DND-41 (cell line): ENCODE measurements around the gene RNF220.

Experiments used
- ATAC-seq: fragments of 200-7000 bp; cut with Tn5 transposase; 3 replicates; pipeline ENCODE4 v1.9.1; 2021; ENCODE audit warnings: low read depth; ENCODE audit not compliant: insufficient read depth
- DNase-seq: peaks from one replicate; pipeline ENCODE4 v3.0.0-alpha.2; 2020
- H2AFZ ChIP-seq: 2 replicates; pipeline ENCODE4 v1.6.0; 2012; ENCODE audit warnings: low read depth, low read length
- H3K27ac ChIP-seq: 2 replicates; pipeline ENCODE4 v1.5.1; 2012; ENCODE audit warnings: low read length, inconsistent platforms
- H3K27me3 ChIP-seq: fragments of 200-600 bp; sonication (generic); 2 replicates; pipeline ENCODE4 v1.6.0; 2012; ENCODE audit warnings: low read length, mild to moderate bottlenecking, inconsistent platforms; ENCODE audit not compliant: insufficient read depth, poor library complexity
- H3K36me3 ChIP-seq: 2 replicates; pipeline ENCODE4 v1.5.1; 2012; ENCODE audit warnings: low read length, inconsistent platforms; ENCODE audit not compliant: insufficient read depth
- H3K4me1 ChIP-seq: 2 replicates; pipeline ENCODE4 v1.5.1; 2012; ENCODE audit warnings: mild to moderate bottlenecking, low read length; ENCODE audit not compliant: insufficient read depth
- H3K4me2 ChIP-seq: 2 replicates; pipeline ENCODE4 v1.6.0; 2012; ENCODE audit warnings: mild to moderate bottlenecking, moderate library complexity, low read length, inconsistent platforms; ENCODE audit not compliant: insufficient read depth
- H3K4me3 ChIP-seq, 2 experiments: fragments of 200-600 bp in 1 of 2; shearing (Covaris generic) in 1 of 2; 2 replicates each; pipeline ENCODE4 v1.5.1; 2012 to 2016; ENCODE audit warnings: inconsistent platforms in 2 of 2, low read length in 2 of 2, mild to moderate bottlenecking in 2 of 2, low read depth in 1 of 2, moderate library complexity in 1 of 2
- H3K79me2 ChIP-seq: 2 replicates; pipeline ENCODE4 v1.6.0; 2012; ENCODE audit warnings: low read length, inconsistent platforms; ENCODE audit not compliant: insufficient read depth
- H3K9ac ChIP-seq: 2 replicates; pipeline ENCODE4 v1.6.0; 2012; ENCODE audit warnings: low read depth, mild to moderate bottlenecking, inconsistent platforms, low read length, moderate library complexity
- H3K9me3 ChIP-seq: 2 replicates; pipeline ENCODE4 v1.5.1; 2012; ENCODE audit warnings: low read length, moderate library complexity, mild to moderate bottlenecking, inconsistent platforms; ENCODE audit not compliant: insufficient read depth, severe bottlenecking
- H4K20me1 ChIP-seq: 2 replicates; pipeline ENCODE4 v1.6.0; 2012; ENCODE audit warnings: low read length; ENCODE audit not compliant: insufficient read depth
- CTCF ChIP-seq: IDR thresholded peaks from 2 replicates; pipeline ENCODE4 v1.5.1; 2012; ENCODE audit warnings: borderline replicate concordance, low read length, moderate library complexity, mild to moderate bottlenecking; ENCODE audit not compliant: poor library complexity, severe bottlenecking; ENCODE audit errors: extremely low read depth
- EZH2 ChIP-seq: IDR thresholded peaks from 3 replicates; pipeline ENCODE4 v1.6.1; 2012; ENCODE audit warnings: borderline replicate concordance, low read depth, mild to moderate bottlenecking, moderate library complexity, low read length, inconsistent platforms; ENCODE audit not compliant: severe bottlenecking

Gene RNF220

DNA sequence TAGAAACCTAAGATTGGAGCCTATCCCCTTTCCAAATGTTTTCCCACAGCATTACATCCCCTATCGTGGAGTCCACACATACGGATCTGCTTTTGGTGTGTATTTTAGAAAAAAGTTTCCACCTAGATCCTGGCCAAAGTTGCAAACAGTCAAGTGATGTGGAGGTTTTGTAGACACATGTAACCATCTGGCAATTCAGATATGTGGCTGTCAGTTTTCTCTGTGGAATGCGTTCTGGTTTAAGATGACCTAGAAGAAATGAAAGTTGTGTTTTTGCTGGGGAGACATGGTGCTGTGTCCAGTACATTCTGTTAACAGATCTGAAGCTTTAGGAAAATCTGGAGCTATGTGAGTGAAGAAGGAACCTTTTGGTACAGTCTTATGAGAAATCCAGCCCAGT is 14.8 kb downstream of the RNF220 start:
- Histone ChIP-seq H3K27ac (no peak overlapping the region), H4K20me1 (no peaks in the 10 kb centered on the region), H3K27me3 (peaks cover 47% of the 10 kb centered on the region), H2AFZ (no peak overlapping the region), H3K4me1 (peaks cover 14% of the 10 kb centered on the region), H3K9ac (no peak overlapping the region), H3K4me3 (no peak overlapping the region), H3K9me3 (no peaks in the 10 kb centered on the region), H3K36me3 (no peaks in the 10 kb centered on the region), H3K4me2 (no peak overlapping the region), H3K79me2 (no peaks in the 10 kb centered on the region)
- DNase-seq (no peak), ATAC-seq (no peak)
- TF ChIP-seq EZH2 (no peak), CTCF (no peak)

GRCh38 chr1:44420535-44420934 is 15.5 kb downstream of the RNF220 start:
- ATAC-seq: no peak
- H3K27me3 ChIP-seq: peaks cover 48% of the 10 kb centered on the region
- H3K4me2 ChIP-seq: no peak overlapping the region
- H3K27ac ChIP-seq: no peak overlapping the region
- no peaks in the 10 kb centered on the region for H4K20me1 ChIP-seq
- H3K79me2 ChIP-seq: no peaks in the 10 kb centered on the region
- no peak overlapping the region for H3K9ac ChIP-seq
- DNase-seq: no peak
- H2AFZ ChIP-seq: no peak overlapping the region
- H3K36me3 ChIP-seq: no peaks in the 10 kb centered on the region
- H3K4me1 ChIP-seq: peaks cover 14% of the 10 kb centered on the region
- TF ChIP-seq CTCF: no peak
- H3K4me3 ChIP-seq: no peak overlapping the region
- H3K9me3 ChIP-seq: no peaks in the 10 kb centered on the region

DNA sequence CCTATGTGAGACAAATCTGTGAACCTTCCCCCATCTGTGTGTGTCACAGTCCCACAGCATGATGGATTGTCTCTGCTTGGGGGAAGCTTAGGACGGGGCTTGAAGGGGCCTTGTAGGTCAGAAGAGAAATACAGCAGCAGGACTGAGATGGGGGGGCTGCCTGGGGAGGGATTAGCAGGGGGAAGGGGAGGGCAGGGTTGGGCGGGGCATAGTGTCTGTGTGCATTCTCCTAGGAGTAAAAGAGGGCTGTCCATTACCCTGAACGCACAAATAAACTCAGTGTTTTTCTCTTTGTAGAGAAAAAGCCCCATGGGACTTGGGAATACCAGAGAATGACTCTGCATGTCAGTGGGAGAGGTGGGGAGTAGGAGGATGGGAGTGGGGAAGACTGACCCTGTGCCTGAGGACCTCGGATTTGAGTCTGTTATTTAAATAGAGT is 16.4 kb downstream of the RNF220 start:
- ATAC-seq (no peak), DNase-seq (no peak)
- no peaks in the 10 kb centered on the region for H4K20me1 ChIP-seq
- H3K27me3 ChIP-seq: peaks cover 46% of the 10 kb centered on the region
- no peaks in the 10 kb centered on the region for H3K9me3 ChIP-seq
- no peaks in the 10 kb centered on the region for H3K36me3 ChIP-seq
- H3K9ac ChIP-seq: no peak overlapping the region
- H3K4me1 ChIP-seq: peaks cover 14% of the 10 kb centered on the region
- H3K4me3 ChIP-seq: no peak overlapping the region
- H3K4me2 ChIP-seq: no peak overlapping the region
- H2AFZ ChIP-seq: no peak overlapping the region
- H3K27ac ChIP-seq: no peak overlapping the region
- TF ChIP-seq CTCF (no peak), EZH2 (no peak)
- H3K79me2 ChIP-seq: no peaks in the 10 kb centered on the region

GRCh38 chr1:44422161-44422560 is 17.1 kb downstream of the RNF220 start:
- Histone ChIP-seq H3K9ac (no peak overlapping the region), H3K79me2 (no peaks in the 10 kb centered on the region), H3K4me1 (peaks cover 14% of the 10 kb centered on the region), H3K9me3 (no peaks in the 10 kb centered on the region), H2AFZ (no peak overlapping the region), H3K4me2 (no peak overlapping the region), H3K4me3 (no peak overlapping the region), H3K36me3 (no peaks in the 10 kb centered on the region), H4K20me1 (no peaks in the 10 kb centered on the region), H3K27me3 (peaks cover 52% of the 10 kb centered on the region), H3K27ac (no peak overlapping the region)
- no peak for ATAC-seq
- DNase-seq: no peak
- TF ChIP-seq CTCF (no peak), EZH2 (no peak)
